Stimulated activated CD8-positive, alpha-beta memory T cell treated with anti-CD3 and anti-CD28 coated beads, Interleukin-15, amount 100 ng/mL, for 24 hours (primary cell): Measurements from ENCODE around the gene CDC37L1.

Experiments
- DNase-seq: peaks from one replicate; pipeline ENCODE4 v3.0.0-alpha.2; 2020; ENCODE audit warnings: low read depth

The CDC37L1 gene

DNA sequence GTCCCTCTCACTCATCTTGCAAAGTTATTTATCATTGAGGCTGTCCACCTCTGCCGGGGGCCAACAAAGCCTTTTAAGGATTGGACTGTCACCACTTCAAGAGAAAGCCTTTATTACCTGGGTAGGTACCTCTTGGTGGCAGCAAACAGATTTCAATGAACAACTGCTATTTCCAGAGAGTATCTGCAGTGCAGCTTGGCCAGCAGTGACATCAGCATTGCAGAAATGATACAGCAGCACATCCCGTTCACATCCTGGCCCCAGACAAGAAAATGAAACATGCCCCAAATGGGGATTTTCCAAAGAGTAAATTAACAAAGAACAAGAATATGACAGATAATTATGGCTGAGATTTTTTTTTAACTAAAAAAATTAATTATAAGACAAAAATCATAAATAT, 10.8 kb upstream of the CDC37L1 start:
- no peak for DNase-seq

DNA sequence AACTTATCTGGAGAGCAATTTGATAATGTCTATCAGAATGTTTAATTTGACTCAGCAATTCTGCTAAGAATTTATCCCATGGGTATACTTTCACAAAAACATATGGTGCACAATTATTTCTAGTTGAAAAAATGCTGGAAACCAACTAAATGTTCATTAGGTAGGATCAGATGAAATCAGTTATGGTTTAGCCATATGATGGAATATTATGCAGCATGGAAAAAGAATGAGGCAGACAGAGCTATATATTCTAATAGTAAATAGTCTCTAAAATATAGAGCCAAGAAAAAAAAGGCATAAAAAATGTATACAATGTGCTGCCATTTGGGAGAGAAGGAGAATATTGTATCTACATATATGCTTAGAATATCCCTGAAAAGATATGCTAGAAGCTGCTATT, 9.5 kb upstream of the CDC37L1 start:
- DNase-seq = no peak

DNA sequence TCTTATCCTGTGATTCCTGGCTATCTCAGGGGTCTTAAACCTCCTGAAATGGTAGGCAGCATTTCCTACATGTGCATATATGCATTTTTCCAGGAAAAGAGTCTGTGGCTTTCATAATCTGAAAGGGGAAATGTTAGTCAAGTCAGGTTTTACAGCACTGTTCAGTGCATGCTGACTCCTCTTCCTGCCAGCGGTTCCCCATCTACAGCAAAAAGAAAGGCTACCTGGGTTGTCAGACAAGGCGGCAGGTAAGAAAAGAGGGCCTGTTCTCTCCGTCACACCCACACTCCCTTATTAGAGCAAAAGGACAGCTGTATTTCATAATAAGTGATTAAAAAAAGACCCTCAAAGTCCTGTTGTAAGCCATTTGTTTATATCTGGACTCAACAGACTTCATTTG, 8.8 kb upstream of the CDC37L1 start:
- no peak for DNase-seq

GRCh38 chr9:4671737-4672136, 7.6 kb upstream of the CDC37L1 start:
- DNase-seq = no peak

GRCh38 chr9:4674783-4675182, 4.6 kb upstream of the CDC37L1 start:
- DNase-seq = no peak

GRCh38 chr9:4677392-4677791, 2.0 kb upstream of the CDC37L1 start:
- no peak for DNase-seq

GRCh38 chr9:4678679-4679267, 596 bp upstream of the CDC37L1 start:
- no peak for DNase-seq

GRCh38 chr9:4680173-4680525, 780 bp downstream of the CDC37L1 start:
- DNase-seq = no peak

DNA sequence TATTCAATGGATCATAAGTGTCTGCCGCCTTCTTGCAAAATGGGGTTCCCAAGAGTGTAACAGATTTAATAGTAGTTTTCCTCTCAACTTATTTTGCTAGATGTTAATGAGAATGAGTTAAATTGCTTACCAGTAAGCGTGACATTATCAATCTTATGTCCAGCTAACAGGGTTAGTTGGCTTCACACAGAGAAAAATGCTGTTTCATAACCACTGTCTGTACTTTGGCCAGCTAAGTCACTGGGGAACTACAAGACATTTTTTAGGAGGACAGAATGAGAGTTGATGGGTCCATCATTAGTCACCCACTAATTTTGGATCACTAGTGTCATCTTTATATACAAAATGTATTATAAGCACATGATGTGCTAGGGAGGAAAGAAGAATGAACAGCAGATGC, 1.4 kb downstream of the CDC37L1 start:
- DNase-seq = no peak

- no peak for DNase-seq
Measured at GRCh38 chr9:4684820-4685219, 5.5 kb downstream of the CDC37L1 start.

DNA sequence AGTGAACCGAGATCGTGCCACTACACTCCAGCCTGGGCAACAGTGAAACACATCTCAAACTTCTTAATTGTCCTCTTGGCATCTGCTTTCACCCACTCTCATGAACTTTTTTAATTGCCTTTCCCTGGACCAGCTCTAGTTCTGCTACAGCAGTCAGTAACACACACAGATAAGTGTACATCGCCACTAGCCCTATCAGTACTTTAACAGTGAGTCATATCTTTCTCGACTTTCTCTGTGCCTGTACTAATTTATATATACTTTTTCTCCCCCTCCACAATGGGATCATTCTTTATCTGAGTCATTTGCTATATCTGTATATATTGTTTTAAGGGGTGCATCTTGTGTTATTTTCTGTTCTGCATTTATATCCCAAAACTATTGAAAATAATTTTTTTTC, 6.7 kb downstream of the CDC37L1 start:
- no peak for DNase-seq

DNA sequence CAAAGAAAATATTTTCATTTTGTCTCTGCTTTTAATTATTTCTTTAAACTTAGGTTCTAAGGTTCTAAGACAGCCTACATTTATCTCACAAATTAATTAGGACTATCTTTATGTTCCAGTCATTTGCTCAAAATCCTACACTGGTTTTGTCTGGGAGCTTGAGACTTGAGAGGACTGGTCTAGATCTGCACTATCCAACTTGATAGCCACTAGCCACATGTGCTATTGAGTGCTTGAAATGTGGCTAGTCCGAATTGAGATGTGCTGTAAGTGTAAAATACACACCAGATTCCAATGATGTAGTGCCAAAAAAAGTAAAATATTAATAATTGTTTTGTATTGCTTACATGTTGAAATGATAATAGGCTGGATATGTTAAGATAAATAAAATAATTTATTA, 7.2 kb downstream of the CDC37L1 start:
- no peak for DNase-seq

DNA sequence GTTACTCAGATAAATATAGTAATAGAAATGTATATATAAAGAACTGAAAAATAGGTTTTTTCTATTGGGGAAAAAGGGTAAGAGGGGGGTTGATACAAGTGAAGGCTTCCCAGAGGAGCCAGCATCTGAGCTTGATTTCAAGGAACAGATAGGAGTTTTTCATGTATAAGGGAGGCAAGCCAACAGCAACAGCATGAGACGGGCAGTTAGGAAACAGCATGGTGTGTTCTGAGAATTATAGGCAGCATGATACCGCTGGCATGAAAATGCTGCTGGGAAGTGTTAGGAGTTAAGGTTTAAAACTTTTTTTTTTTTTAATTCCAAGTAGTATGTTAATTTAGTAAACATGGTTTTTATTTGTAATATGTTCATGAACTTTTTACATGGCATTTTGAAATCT, 9.7 kb downstream of the CDC37L1 start:
- DNase-seq = no peak

DNA sequence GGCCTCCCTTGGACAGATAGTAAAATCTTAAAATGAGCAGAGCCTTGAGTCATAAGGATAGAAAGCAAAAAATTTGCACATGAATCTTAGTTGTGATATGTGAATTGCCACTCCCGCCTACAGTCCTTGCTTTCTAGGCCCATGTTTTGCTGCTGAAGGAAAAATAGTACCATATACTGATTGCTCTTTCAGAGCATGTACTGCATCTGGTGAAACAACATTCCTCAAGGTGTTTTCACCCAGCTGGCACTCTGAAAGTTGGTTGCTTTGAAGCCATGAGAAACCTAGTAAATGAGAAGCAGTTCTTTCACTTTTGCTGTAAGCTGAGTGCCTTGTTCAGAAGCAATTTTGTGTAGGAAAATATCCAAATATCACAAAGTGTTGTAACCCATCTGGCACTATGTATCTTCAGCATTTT, 10.3 kb downstream of the CDC37L1 start:
- no peak for DNase-seq

DNA sequence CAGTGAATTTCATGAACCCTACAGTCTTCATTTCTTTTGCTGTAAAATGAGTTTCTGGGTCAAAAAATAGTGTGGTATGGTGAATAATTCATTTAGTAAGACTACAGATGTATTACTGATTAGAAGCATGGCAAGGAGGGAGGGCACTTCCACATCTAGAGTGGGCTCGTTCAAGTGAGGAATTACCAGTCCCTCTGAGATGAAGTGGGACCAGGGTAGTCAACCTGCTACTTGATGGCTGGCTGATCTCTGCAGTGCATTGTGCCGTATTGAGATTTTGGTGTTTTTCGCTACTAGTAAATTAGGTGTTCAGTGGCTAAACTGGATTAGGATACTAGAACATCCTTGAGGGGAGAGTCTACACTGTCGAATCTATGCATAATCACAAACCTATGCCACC, 10.8 kb downstream of the CDC37L1 start:
- no peak for DNase-seq

DNA sequence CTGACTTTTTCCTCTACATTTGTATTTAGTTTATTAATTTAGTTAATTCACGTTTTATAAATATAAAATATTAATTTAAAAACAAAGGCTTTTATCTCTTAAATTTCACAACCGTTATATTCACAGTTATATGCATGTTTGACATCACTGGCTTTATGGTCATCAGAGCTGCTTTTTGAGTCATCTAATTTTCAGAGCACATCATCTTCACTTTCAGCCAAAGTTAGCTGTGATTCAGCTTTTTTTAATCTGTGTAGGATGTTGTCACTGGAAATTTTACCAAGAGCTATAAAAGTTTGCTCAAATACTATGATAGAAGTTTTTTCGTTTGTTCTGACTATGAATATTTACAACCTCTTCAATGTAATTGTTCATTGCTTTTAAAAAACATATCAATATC, 12.4 kb downstream of the CDC37L1 start:
- DNase-seq = no peak

- DNase-seq = no peak
Measured at GRCh38 chr9:4700091-4700490, 20.7 kb downstream of the CDC37L1 start.

GRCh38 chr9:4700932-4701331, 21.6 kb downstream of the CDC37L1 start:
- DNase-seq = no peak

- no peak for DNase-seq
Measured at GRCh38 chr9:4701526-4701925, 22.2 kb downstream of the CDC37L1 start.

DNA sequence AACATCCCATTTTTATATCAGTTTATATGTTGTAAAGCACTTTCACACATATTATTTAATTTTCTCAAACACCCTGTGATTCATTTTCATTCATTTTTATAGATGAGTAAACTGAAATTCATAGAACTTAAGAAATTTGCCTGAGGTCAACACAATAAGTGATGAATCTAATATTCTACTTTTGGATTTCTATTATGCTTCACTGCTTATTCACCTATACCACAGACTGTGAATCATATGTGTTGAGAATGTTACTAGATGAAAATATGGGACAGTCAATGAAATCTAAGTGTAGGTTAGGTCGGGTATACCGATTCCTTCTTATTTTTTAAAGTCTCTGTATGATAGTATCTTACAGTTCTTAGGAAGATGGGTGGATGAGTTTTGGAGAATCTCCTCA, 24.8 kb downstream of the CDC37L1 start:
- DNase-seq = no peak

GRCh38 chr9:4706021-4706420, 26.7 kb downstream of the CDC37L1 start:
- no peak for DNase-seq

- DNase-seq = no peak
Measured at GRCh38 chr9:4706971-4707622, 27.7 kb downstream of the CDC37L1 start.

DNA sequence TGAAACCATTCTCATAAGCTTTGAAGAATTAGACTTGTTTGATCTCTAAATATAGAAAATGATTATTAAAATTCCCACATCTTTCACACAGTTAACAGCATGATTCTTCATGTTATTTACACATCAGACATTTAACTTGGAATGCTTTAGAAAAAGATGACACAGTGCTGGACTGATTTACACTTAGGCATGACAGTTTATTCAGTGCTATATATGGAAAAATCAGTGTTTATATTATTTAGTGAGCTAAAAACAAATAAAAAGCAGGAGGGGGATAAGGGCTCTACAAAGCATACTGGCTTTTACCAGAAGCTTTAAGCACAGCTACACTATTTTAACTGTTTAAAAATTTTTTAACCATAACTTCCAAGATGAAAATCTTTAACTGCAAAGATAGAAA, 30.0 kb downstream of the CDC37L1 start:
- no peak for DNase-seq

DNA sequence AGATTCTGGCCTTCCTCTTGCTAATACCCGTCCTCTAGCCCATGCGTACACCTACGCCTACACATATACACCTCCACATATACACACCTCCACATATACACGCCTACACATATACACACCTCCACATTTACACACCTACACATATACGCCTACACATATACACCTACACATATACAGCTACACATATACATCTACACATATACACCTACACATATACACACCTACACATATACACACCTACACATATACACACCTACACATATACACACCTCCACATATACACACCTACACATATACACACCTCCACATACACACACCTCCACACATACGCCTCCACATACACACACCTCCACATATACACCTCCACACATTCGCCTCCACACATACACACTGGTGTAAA, 34.5 kb downstream of the CDC37L1 start:
- DNase-seq = no peak
